Left renal cortex interstitium (tissue), 4 donors: ENCODE data around the gene GIPR. TPM values are rescaled to one million over a fixed set of nuclear protein-coding genes. Genes with fewer than 3 reads are reported as not detected.
A peak's percentile ranks its signal among the peaks of the same experiment; 100 is the strongest.
"Not testable (repeated sequence)": the region's sequence is repeated elsewhere in the genome, so short reads cannot be mapped to it uniquely, and the experiment has no call there.

Experiments used
- DNase-seq, 4 donors: peaks; one replicate each; pipeline ENCODE4 v3.0.0-alpha.2; 2013; ENCODE audit warnings: low read depth in 4 of 4, low spot score in 2 of 4, missing footprints in 1 of 4
- polyA plus RNA-seq, 4 donors: library from polyadenylated mRNA; unstranded; fragments of 120-200 nt; gene quantifications; one replicate each; pipeline ENCODE4 v1.2.1, GENCODE V29; 2013; ENCODE audit not compliant: insufficient read length in 4 of 4

Gene GIPR
- polyA plus RNA-seq, 4 donors = 0.59 to 1.8 (median 0.89) TPM

DNA sequence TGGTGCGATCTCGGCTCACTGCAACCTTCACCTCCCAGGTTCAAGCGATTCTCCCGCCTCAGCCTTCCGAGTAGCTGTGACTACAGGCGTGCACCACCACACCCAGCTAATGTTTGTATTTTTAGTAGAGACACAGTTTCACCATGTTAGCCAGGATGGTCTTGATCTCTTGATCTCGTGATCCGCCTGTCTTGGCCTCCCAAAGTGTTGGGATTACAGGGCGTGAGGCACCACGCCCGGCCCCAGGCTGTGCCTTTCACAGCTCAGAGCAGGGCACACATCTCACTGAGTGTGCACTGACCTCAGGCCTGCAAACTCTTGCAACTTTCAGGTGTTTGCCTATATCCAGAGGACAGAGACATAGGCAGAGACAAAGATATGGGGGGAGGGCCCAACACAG is 17.0 kb downstream of the GIPR start:
- DNase-seq = not testable (repeated sequence)

DNA sequence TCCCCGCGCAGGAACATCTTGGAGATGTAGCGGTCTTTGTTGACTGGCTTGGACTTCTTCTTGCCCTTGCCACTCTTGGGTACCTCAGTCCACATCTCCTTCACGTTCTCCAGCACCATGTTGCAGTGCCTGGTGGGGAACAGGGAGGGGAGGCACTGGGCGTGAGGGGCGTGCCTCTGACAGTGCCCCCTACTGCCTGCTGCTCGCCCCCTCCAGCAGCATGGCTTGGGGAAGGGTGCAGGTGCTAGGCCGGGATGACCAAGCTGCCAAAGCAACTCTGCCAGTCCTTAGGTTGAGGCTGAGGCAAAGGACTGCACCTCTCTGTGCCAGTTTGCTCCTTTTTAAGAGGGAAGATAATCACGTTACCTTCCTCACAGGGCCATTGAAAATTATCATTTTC is 19.6 kb downstream of the GIPR start:
- no peak for DNase-seq

DNA sequence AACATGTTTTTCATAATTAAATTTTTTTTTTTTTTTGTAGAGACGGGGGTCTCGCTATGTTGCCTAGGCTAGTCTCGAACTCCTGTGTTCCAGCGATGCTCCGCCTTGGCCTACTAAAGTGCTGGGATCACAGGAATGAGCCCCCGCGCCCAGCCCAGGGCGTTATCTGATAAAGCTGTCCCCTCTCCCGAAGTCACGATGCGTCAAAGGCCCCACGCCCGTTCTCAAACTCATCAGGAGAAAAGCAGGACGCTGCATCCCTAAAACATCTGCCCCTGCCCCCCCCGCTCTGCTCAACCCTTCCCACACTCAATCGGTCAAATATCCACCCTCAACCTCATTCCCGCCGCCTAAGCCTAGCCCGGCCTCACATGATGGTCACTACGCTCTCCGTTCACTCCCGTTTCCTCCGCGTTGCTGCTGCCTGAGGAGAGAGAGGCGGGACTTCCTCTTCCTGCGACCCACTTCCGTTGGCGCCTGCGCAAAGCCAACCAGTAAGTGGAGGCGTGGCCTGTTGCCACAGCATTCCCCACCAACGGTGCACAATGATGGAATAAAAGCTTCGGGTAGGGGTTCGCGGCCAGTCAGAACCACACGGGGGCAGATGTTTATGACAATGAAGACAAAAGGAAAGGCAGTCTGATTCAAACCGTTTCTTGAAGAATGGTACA is 23.6 kb downstream of the GIPR start, which contains the start of gene SNRPD2:
SNRPD2 (minus strand) TSS at position 438 of the 671 bp plus-strand sequence; CDS start at position 373, 65 bp downstream.
- DNase-seq = peak in 3 of 4 donors; percentile 93 to 95 (median 93)

DNA sequence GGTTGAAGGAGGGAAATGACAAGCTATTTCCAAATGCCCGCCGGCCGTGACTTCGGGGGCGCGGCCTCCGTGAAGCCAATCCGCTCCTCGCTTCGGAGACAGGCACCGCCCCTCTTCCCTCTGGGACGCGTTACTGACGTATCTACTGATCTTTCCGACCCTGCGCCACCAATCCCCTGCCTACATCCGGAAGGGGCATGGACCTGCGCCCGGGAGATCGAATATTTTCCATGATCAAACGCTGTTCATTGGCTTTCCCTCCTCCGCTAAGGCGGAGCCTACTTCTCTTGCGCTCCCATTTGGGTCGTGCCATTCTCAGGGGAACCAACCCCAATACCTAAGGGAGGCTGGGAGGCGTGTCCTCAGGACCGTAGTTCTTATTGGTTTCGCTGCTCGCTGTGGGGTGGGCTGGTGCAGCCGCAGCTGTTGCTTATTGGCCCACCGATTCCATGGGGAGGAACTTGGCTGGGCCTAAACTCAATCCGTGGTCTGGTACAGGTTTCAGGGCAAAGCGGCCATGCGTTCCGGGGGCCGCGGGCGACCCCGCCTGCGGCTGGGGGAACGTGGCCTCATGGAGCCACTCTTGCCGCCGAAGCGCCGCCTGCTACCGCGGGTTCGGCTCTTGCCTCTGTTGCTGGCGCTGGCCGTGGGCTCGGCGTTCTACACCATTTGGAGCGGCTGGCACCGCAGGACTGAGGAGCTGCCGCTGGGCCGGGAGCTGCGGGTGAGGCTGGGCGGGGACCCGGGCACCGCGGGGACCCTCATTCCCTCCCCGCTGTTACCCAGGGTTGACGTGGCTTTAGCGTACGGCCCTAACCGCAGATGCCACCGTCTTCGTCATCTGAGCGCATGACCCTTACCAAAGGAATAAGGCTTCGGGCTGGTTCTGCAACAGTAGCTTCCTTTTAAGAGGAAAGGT is 24.4 kb downstream of the GIPR start, which contains the start of gene QPCTL:
QPCTL (plus strand) TSS at position 480 of the 919 bp plus-strand sequence; CDS start at position 518, 38 bp downstream.
- peak; percentile 97 to 99 (median 98) for DNase-seq

DNA sequence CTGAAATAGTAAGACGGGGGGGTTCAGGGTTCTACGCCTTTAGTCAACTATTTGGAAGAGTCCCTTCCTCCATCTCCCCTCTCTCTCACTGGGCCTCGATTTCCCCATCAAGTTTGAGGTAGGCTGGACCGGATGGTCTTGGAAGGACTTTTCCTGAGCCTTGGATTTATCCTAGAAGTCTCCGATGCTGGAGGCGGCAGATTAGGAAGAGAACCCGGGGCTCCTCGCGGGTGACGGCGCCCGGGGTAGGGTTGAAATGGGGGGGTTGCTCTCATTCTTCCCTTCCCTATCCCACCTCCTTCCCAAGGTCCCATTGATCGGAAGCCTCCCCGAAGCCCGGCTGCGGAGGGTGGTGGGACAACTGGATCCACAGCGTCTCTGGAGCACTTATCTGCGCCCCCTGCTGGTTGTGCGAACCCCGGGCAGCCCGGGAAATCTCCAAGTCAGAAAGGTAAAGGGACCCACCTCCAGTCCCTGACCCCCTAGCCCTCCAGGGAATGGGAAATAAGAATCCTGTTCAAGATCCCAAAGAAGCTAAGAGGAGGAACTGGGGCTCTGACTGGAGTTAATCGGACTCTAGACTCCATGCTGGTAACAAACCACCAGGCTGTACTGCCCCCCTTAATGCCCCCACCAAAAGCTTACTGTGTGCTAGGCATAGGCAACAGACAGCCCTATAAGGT is 25.2 kb downstream of the GIPR start:
- DNase-seq = no peak

DNA sequence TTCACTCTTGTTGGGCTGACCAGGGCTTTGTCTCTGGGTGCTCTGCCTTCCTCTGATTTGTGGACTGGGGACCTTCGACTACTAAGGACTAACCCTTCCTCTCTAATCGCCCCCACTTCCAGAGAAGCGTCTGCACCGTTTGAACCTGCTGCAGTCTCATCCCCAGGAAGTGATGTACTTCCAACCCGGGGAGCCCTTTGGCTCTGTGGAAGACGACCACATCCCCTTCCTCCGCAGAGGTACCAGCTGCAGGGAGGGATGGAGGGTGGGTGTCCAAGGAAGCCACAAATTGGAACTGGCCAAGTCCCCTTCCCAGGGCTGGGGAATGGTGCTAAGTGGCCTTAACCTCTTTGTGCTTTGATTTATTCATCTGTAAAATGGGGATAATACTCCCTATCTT is 33.7 kb downstream of the GIPR start:
- DNase-seq = no peak

- DNase-seq = no peak
Observed at GRCh38 chr19:45705115-45705514, 37.1 kb downstream of the GIPR start.

GRCh38 chr19:45705710-45706415 is 37.8 kb downstream of the GIPR start:
- DNase-seq = no peak

DNA sequence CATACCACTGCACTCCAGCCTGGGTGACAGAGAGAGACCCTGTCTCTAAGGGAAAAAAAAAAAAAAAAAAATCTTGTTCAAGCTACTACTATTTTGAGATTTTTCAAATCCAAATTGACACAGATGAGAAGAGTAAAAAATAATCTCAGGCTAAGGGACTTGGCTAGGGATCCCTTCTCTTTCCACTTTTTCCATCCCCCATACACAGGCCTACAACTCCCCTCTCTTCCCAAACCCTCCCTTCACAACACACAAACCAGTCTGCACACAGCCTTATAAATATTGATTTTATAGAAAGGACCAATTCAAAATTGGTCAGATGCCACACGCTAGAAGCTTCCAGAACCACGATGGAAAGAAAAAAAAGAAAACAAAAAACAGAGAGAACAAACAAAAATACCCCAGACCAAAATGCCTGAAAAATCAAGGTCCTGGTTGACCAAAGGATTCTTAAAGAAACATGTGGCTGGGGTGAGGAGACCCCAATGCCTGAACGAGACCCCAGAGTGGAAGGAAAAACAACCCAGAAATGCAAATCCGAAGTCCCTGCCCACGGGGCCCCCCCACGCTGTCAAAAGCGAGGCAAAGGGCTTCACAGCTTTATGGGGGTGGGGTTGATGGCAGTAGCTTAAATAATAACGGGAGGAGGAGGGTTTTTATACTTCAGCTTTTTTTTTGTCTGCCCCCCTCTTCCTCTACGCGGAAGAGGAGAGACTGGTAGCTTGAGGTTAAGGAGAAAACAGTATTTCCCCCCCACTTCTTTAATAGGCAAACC is 42.5 kb downstream of the GIPR start:
- DNase-seq = no peak

- DNase-seq = no peak
Observed at GRCh38 chr19:45711851-45712698, 44.1 kb downstream of the GIPR start.

GRCh38 chr19:45712699-45713067 is 44.7 kb downstream of the GIPR start:
- DNase-seq = no peak

DNA sequence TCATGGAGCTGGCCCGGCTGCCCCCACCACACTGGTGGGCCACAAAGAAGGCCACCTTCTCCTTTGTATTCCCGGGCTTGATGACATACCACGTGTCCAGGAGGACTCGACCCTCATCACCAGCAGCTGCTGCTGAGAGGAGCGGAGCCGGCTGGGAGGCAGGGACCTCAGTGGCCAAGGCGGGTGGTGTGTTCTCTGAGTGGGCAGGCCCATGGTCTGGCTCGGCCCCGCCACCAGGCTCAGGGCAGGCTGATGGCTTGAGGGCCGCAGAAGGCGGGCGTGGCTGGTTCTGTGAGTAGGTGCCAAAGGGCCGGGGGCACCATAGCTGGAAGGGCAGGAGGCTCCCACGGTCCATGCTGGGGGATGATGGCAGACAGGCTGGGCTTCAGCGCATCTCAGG is 45.1 kb downstream of the GIPR start:
- no peak for DNase-seq

DNA sequence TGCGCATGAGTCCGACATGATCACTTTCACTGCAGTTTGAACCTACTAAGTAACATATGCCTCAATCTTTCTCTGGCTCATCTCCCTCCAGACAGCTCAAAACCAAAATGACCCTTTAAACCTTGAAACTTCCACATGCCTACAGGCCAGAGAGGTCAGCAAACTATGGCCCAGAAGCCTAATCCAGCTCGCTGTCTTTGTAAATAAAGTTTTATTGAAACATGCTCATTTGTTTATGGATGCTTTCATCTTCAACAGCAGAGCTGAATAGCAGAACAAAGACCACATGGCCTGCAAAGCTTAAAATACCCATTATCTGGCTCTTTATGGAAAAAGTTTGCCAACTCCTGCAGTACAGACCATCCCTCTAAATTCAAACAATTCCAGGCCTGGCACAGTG is 47.1 kb downstream of the GIPR start:
- no peak for DNase-seq

- peak in 2 of 4 donors; percentile 40 to 62 for DNase-seq
Observed at GRCh38 chr19:45716359-45717130, 48.5 kb downstream of the GIPR start.

DNA sequence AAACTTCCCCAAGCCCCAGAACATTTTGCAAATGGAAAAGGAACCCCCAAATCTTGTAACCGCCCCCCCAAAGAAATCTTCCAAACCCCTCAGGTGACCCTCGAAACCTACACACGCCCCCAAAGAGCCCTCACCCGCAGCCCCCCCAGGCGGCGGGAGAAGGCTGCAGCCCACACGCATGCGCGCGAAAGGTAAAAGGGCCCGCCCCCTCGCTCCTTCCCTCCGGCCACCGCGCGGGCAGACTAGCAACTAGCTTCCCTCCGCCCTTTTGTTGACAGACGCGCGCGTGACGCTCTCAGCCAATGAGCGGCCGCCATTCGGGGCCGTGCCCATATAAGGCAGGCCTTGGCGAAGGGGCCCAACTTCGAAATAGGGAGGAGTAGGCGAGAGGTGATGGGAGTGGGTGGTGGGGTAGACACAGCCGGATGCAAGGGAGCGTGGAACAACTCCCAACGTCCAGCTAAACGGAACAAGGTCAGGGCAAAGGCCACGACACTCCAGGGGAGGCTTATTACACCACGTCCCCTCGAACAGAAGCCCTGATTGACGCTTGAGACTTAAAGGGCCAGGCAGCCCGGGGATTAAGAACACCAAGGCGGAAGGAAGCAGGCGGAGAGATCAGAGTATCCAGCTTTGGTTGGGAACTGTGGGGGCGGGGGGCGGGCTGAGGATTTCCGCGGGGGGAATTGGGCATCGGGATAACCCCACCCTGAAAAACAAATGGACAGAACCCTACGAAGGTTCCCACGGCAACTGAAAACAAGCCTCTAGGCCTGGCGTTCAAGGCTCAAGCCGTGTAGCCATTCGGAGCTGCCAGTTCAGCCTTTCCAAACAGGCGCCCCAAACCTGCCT is 49.3 kb downstream of the GIPR start:
- peak; percentile 96 to 99 (median 98) for DNase-seq

DNA sequence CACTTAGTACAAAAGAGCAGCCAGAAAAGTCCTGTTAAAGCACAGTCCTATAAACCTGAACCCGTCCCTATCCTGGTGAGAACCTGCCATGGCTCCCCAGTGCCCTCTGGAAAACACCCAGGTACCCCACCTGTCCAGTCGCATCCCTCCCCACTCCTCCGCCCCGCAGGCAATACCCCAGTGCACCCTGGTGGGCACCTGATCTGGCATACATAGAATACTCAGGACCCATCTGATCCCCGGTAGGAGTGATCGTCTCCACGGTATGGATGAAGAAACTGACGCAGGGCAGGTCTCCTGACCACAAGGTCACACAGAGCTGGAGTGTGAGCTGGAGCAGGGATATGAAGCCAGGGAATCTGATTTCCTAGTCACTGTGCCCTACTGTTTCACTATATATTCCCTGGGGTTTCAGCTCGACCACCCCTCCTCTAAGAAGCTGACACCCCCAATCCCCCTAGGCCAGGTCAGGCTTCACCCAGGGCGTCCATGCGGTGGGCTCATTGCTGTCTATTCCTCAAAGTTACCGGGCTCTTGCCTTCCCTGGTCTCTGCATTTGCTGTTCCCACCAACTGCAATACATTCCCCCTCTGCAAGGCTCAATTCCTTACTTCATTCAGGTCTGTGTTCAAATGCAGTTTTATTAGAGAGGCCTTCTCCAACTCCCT is 50.1 kb downstream of the GIPR start:
- no peak for DNase-seq
